OCI-LY1 (cell line): ENCODE measurements around the gene SAAL1.

ENCODE experiments used
- H2AFZ ChIP-seq: fragments of 200-600 bp; sonication (generic), shearing (Covaris generic); 2 replicates; pipeline ENCODE4 v1.6.0; 2014; ENCODE audit warnings: antibody characterized with exemption, mild to moderate bottlenecking, low read length
- H3F3A ChIP-seq: fragments of 200-600 bp; sonication (generic), shearing (Covaris generic); 2 replicates; pipeline ENCODE4 v1.6.0; 2014; ENCODE audit warnings: mild to moderate bottlenecking, antibody characterized with exemption, low read length, moderate library complexity; ENCODE audit not compliant: insufficient read depth
- H3K27ac ChIP-seq: fragments of 200-600 bp; sonication (generic); 2 replicates; pipeline ENCODE4 v1.5.1; 2014; ENCODE audit warnings: low read length, mixed run types, mild to moderate bottlenecking, low read depth; ENCODE audit not compliant: poor library complexity, severe bottlenecking
- H3K27me3 ChIP-seq: fragments of 200-600 bp; sonication (generic); 2 replicates; pipeline ENCODE4 v1.6.0; 2014; ENCODE audit warnings: antibody characterized with exemption, mild to moderate bottlenecking, low read length, moderate library complexity; ENCODE audit not compliant: insufficient read depth
- H3K36me3 ChIP-seq: fragments of 200-600 bp; sonication (generic); 2 replicates; pipeline ENCODE4 v1.6.1; 2014; ENCODE audit warnings: mild to moderate bottlenecking, antibody characterized with exemption, low read length, moderate library complexity, mixed read lengths; ENCODE audit not compliant: insufficient read depth
- H3K4me1 ChIP-seq: fragments of 200-600 bp; sonication (generic); 2 replicates; pipeline ENCODE4 v1.5.1; 2014; ENCODE audit warnings: mild to moderate bottlenecking, low read length, moderate library complexity; ENCODE audit not compliant: insufficient read depth, severe bottlenecking
- H3K4me2 ChIP-seq: fragments of 200-600 bp; sonication (generic), shearing (Covaris generic); 2 replicates; pipeline ENCODE4 v1.6.1; 2014; ENCODE audit warnings: low read length
- H3K4me3 ChIP-seq: fragments of 200-600 bp; sonication (generic); 2 replicates; pipeline ENCODE4 v1.5.1; 2014; ENCODE audit warnings: low read length, low read depth, mild to moderate bottlenecking, mixed read lengths; ENCODE audit not compliant: poor library complexity, severe bottlenecking
- H3K79me2 ChIP-seq: fragments of 200-600 bp; shearing (Covaris generic); 2 replicates; pipeline ENCODE4 v1.6.1; 2016; ENCODE audit warnings: mixed run types, low read length, mixed read lengths; ENCODE audit not compliant: insufficient read depth
- H3K9ac ChIP-seq: fragments of 200-600 bp; sonication (generic), shearing (Covaris generic); 2 replicates; pipeline ENCODE4 v1.6.1; 2014; ENCODE audit warnings: mild to moderate bottlenecking, low read length, mixed read lengths
- H3K9me2 ChIP-seq: fragments of 200-600 bp; sonication (generic), shearing (Covaris generic); 2 replicates; pipeline ENCODE4 v1.6.1; 2014; ENCODE audit warnings: low read depth, mild to moderate bottlenecking, low read length, mixed read lengths
- H3K9me3 ChIP-seq: fragments of 200-600 bp; shearing (Covaris generic); 2 replicates; pipeline ENCODE4 v1.6.1; 2014; ENCODE audit warnings: low read length, mixed read lengths
- H4K20me1 ChIP-seq: fragments of 200-600 bp; sonication (generic), shearing (Covaris generic); 2 replicates; pipeline ENCODE4 v1.6.0; 2016; ENCODE audit warnings: mild to moderate bottlenecking, low read length; ENCODE audit not compliant: insufficient read depth
- EZH2 ChIP-seq: fragments of 200-600 bp; sonication (generic), shearing (Covaris generic); IDR thresholded peaks from 2 replicates; pipeline ENCODE4 v1.8.0; 2017; ENCODE audit warnings: borderline replicate concordance, mixed run types, mild to moderate bottlenecking, antibody characterized with exemption, low read length, moderate library complexity, mixed read lengths
- TF ChIP-seq, protein P1 (sequence below): fragments of 200-600 bp; sonication (generic), shearing (Covaris generic); IDR thresholded peaks from 2 replicates; pipeline ENCODE4 v1.5.1; 2017; ENCODE audit warnings: mild to moderate bottlenecking, antibody characterized with exemption, low read length, moderate library complexity, mixed read lengths

SAAL1 gene

DNA sequence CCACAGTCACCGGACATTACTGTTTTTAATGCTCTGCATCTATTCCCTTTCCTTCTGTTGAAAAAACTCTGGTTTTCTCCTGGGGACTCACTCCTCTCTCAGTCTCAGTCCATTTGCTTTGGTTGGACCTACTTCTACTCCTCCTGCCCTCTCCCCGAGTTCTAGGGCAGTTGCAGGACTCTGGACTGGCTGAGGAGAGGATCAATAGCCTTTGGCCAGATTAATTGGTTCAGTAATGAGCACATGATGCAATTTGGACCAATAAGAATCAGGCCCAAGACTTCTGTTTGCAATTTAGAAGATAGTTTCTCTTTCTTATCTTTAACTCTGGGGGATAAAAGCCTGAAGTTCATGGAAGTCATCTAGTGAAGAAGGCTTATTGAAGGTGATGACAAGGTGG, 44.5 kb downstream of the SAAL1 start:
- Histone ChIP-seq H3K4me2 (no peak overlapping the region), H3K9me2 (no peaks in the 10 kb centered on the region)

DNA sequence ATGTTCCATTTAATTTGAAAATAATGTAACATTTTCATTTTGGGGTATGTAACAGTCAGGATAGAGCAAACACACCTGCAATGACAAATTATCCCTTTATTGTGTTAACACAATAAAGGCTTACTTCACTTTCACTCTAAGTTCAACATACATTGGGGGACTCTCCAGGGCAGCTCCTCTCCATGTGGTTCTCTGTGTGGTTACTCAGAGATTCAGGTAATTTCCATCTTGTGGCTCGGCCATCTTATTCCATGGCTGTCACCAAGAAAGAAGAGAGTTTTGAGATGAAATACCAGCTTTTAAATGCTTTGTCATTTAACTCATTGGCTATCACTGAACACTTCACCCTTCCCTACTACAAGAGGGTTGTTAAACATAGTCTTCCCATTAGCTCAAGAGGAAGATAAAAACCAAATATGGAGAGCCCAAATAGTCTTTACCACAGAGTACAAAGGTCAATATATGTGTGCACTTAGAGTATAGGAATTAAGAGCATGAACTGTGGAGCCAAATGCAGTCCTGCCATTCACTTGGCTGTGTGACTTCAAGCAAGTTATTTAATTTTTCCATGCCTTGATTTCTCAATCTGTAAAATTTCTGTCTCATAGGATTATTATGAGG, 49.2 kb downstream of the SAAL1 start:
- no peak overlapping the region for H3K4me2 ChIP-seq
- H3K4me3 ChIP-seq = no peak overlapping the region
- H3K9ac ChIP-seq = no peak overlapping the region
- no peak overlapping the region for H3K27ac ChIP-seq
- no peaks in the 10 kb centered on the region for H3K9me2 ChIP-seq
- H2AFZ ChIP-seq = no peak overlapping the region
- no peaks in the 10 kb centered on the region for H3K36me3 ChIP-seq
- no peaks in the 10 kb centered on the region for H3K4me1 ChIP-seq
- H3K79me2 ChIP-seq = no peaks in the 10 kb centered on the region
- H3F3A ChIP-seq = no peaks in the 10 kb centered on the region
- no peaks in the 10 kb centered on the region for H4K20me1 ChIP-seq
- no peaks in the 10 kb centered on the region for H3K9me3 ChIP-seq
- no peak for TF ChIP-seq EZH2
- TF ChIP-seq, protein P1, sequence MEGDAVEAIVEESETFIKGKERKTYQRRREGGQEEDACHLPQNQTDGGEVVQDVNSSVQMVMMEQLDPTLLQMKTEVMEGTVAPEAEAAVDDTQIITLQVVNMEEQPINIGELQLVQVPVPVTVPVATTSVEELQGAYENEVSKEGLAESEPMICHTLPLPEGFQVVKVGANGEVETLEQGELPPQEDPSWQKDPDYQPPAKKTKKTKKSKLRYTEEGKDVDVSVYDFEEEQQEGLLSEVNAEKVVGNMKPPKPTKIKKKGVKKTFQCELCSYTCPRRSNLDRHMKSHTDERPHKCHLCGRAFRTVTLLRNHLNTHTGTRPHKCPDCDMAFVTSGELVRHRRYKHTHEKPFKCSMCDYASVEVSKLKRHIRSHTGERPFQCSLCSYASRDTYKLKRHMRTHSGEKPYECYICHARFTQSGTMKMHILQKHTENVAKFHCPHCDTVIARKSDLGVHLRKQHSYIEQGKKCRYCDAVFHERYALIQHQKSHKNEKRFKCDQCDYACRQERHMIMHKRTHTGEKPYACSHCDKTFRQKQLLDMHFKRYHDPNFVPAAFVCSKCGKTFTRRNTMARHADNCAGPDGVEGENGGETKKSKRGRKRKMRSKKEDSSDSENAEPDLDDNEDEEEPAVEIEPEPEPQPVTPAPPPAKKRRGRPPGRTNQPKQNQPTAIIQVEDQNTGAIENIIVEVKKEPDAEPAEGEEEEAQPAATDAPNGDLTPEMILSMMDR = no peak
- no peaks in the 10 kb centered on the region for H3K27me3 ChIP-seq

More for the DNA sequence above, 44.5 kb downstream of the SAAL1 start:
- TF ChIP-seq, protein P1 = no peak
- no peak for TF ChIP-seq EZH2
- Histone ChIP-seq H3F3A (no peaks in the 10 kb centered on the region), H3K4me3 (no peak overlapping the region), H3K9me3 (no peaks in the 10 kb centered on the region), H4K20me1 (no peaks in the 10 kb centered on the region), H3K27ac (no peak overlapping the region), H3K9ac (no peak overlapping the region), H3K27me3 (no peaks in the 10 kb centered on the region), H3K79me2 (no peaks in the 10 kb centered on the region), H2AFZ (no peak overlapping the region), H3K4me1 (peaks cover 10% of the 10 kb centered on the region), H3K36me3 (no peaks in the 10 kb centered on the region)

DNA sequence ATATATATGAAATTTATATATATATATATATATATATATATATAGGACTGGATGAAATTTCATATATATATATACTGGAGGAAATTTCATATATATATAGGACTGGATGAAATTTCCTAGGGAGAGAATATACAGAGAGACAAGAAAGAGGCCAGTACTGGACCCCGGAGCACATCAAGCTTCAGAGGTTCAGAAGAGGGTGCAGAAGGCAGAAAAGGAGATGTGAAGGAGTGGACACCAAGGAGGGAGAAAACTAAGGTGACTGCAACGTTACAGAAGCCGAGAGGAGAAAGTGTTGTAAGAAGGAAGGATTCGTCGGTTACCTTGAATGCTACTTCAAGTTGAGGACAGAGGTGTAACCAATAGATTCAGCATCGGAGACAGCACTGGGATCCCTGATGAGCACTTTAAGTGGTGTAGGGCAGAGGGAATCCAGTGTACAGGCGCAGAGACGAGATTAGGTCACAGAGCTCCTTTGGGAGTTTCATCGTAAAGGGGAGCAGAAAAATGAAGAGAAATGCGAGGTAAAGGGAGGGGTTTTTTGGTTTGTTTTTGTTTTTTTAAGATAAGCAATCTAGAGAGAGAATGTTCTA, 51.3 kb downstream of the SAAL1 start:
- Histone ChIP-seq H3K36me3 (no peaks in the 10 kb centered on the region), H3K4me2 (no peak overlapping the region), H3K9me3 (no peaks in the 10 kb centered on the region), H3F3A (no peaks in the 10 kb centered on the region), H3K27me3 (no peaks in the 10 kb centered on the region), H3K4me3 (no peak overlapping the region), H3K79me2 (no peaks in the 10 kb centered on the region), H3K27ac (no peak overlapping the region), H2AFZ (no peak overlapping the region), H3K4me1 (no peaks in the 10 kb centered on the region), H3K9me2 (no peaks in the 10 kb centered on the region), H4K20me1 (no peaks in the 10 kb centered on the region), H3K9ac (no peak overlapping the region)
- TF ChIP-seq, protein P1 = no peak
- no peak for TF ChIP-seq EZH2
